ENCODE data around the gene RHBDL2. TPM values are rescaled to one million over a fixed set of nuclear protein-coding genes. Genes with fewer than 3 reads are reported as not detected.

RHBDL2 gene
- total and polyA plus RNA-seq, 2 experiments from 2014 or later = 0.90 to 1.2 TPM

GRCh38 chr1:38870996-38871395 lies 70.6 kb downstream of the RHBDL2 start:
- no peak overlapping the region for H3K27ac Mint-ChIP-seq
- Histone ChIP-seq H3K27ac (ENCODE audit: low read depth) (no peak overlapping the region), H4K20me1 (replicated peaks; ENCODE audit: insufficient read depth) (no peaks in the 10 kb centered on the region; the same call in 1 of the 2 replicates), H3K9me2 (ENCODE audit: insufficient read depth) (no peaks in the 10 kb centered on the region), H3K4me2 (no peak overlapping the region), H3K79me2 (replicated peaks; ENCODE audit: insufficient read depth) (peaks cover 27% of the 10 kb centered on the region), H3K36me3 (ENCODE audit: insufficient read depth) (no peaks in the 10 kb centered on the region), H3K4me1 (ENCODE audit: insufficient read depth) (peaks cover 12% of the 10 kb centered on the region), H3K4me3 (no peak overlapping the region), H2AFZ (no peak overlapping the region), H3K27me3 (ENCODE audit: insufficient read depth) (no peaks in the 10 kb centered on the region), H3F3A (replicated peaks; ENCODE audit: low read depth) (peaks cover 4% of the 10 kb centered on the region; the same call in 1 of the 2 replicates)
- no peaks in the 10 kb centered on the region; the same call in 2 of the 3 replicates for H3K9me3 Mint-ChIP-seq
- peaks cover 7% of the 10 kb centered on the region for H3K27me3 Mint-ChIP-seq (ENCODE audit: insufficient read depth, low read depth, poor library complexity)
- peaks cover 12% of the 10 kb centered on the region for H3K4me1 Mint-ChIP-seq
- H3K36me3 Mint-ChIP-seq (ENCODE audit: low read depth) = peaks cover 5% of the 10 kb centered on the region; the same call in 2 of the 3 replicates
- H3K4me3 Mint-ChIP-seq = no peak overlapping the region
- DNase-seq (ENCODE audit: low spot score) (no peak), ATAC-seq (no peak)
- TF ChIP-seq POLR2AphosphoS5 (IDR thresholded peaks at IDR 0.05; ENCODE audit: low read depth) (no peak), ZNF114 (CRISPR knock-in tag; IDR thresholded peaks at IDR 0.05) (no peak), ZNF462 (CRISPR knock-in tag; IDR thresholded peaks at IDR 0.05) (no peak), ETS1 (IDR thresholded peaks at IDR 0.05) (no peak), JUNB (IDR thresholded peaks at IDR 0.05; ENCODE audit: unreplicated experiment) (no peak)
